ENCODE results near the gene SAMD1. TPM values are rescaled to one million over a fixed set of nuclear protein-coding genes. Genes with fewer than 3 reads are reported as not detected.

The SAMD1 gene
- polyA plus RNA-seq, 2 of the 4 experiments (the other 2 are of a cell fraction) = 8.4 to 28.9 TPM

DNA sequence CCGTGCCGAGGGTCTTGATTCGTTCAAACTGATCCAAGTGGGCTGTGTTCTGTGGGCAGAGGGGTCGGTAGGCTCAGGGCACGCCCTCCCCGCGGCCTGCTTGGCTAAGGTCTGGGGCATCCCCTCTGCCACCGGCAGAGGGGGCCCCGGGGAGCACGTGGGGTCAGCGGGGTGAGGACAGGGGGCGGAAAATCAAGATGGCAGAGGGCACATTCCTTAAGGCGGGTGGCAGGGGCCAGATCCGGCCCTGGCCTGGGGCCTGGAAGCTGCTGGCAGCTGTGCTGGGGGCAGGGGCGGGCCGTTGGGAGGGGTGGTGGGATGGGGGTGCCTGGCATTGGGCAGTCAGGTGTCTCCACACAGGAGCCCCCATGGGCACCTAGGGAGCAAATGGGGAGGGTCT lies 16.3 kb upstream of the SAMD1 start:
- no peak for FAIRE-seq
- no CpG with 5 or more reads among the region's 16 CpGs for WGBS (ENCODE audit: missing lambda C conversion rate)
- Histone ChIP-seq H3K4me1 (no peaks in the 10 kb centered on the region), H3K4me2 (no peak overlapping the region), H3K4me3 (no peak overlapping the region), H3K27ac (no peak overlapping the region), H3K9me3 (no peaks in the 10 kb centered on the region)
- ChIA-PET CTCF (interaction anchor here (1.3 kb wide), 1 partner anchor 11 kb away, joined by 3 read pairs; no protein-coding TSS in a partner anchor), POLR2A (no interaction called here)
- DNase-seq (ENCODE audit: low read depth in 1 of 2, low spot score in 1 of 2) = no peak
- no peak for ATAC-seq
- TF ChIP-seq, protein P1, sequence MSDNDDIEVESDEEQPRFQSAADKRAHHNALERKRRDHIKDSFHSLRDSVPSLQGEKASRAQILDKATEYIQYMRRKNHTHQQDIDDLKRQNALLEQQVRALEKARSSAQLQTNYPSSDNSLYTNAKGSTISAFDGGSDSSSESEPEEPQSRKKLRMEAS (IDR thresholded peaks at IDR 0.05) = no peak
- TF ChIP-seq ZFP36 (IDR thresholded peaks at IDR 0.05; ENCODE audit: borderline replicate concordance, partially characterized antibody) (no peak), RNF2 (IDR thresholded peaks at IDR 0.05; ENCODE audit: borderline replicate concordance, low read depth) (no peak), RARB (CRISPR knock-in tag; IDR thresholded peaks at IDR 0.05) (no peak), MAFK (IDR thresholded peaks at IDR 0.05; ENCODE audit: partially characterized antibody) (no peak), CEBPB (IDR thresholded peaks at IDR 0.05) (no peak), RCOR1 (IDR thresholded peaks at IDR 0.05; ENCODE audit: low read depth, low read length) (no peak), MYC (IDR thresholded peaks at IDR 0.05; ENCODE audit: borderline replicate concordance, low read length) (no peak), CBX2 (IDR thresholded peaks at IDR 0.05; ENCODE audit: borderline replicate concordance, low read depth) (no peak), BHLHE40 (IDR thresholded peaks at IDR 0.05; ENCODE audit: low read depth, low read length) (no peak), NR3C1 (IDR thresholded peaks at IDR 0.05) (no peak), RAD21 (conservative IDR thresholded peaks at IDR 0.05 in 1 of 2, IDR thresholded peaks at IDR 0.05 in 1 of 2) (no peak), MAZ (IDR thresholded peaks at IDR 0.05; ENCODE audit: borderline replicate concordance, low read depth, low read length) (no peak)

DNA sequence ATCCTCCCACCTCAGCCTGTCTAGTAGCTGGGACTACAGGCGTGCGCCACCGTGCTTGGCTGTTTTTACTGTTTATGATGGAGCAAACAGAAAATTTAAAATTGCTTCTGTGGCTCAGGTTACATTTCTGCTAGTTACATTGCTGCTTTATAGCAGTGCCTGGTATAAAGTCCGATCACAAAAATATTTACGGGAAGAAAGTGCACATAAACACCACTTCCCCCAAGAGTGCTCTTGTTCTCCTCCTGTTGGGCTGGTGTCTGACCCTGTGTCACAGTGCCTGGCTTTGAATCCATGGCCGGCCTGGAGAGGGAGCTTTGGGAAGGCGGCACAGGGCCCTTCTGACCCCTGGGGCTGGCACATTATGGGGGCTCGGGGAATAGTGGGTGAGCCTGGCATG lies 15.1 kb upstream of the SAMD1 start:
- ATAC-seq = no peak
- DNase-seq (ENCODE audit: low read depth in 1 of 2, low spot score in 1 of 2) = no peak
- no peak for FAIRE-seq
- Histone ChIP-seq H3K9me3 (no peaks in the 10 kb centered on the region), H3K27ac (no peak overlapping the region), H3K4me1 (no peaks in the 10 kb centered on the region), H3K4me2 (no peak overlapping the region), H3K4me3 (no peak overlapping the region)
- POLR2A ChIA-PET = no interaction called here
- TF ChIP-seq BHLHE40 (IDR thresholded peaks at IDR 0.05; ENCODE audit: low read depth, low read length) = no peak
- TF ChIP-seq ESRRA (IDR thresholded peaks at IDR 0.05; ENCODE audit: borderline replicate concordance, low read length) = no peak
- no peak for TF ChIP-seq FOSL2 (IDR thresholded peaks at IDR 0.05)
- no peak for TF ChIP-seq FOSL2 (CRISPR knock-in tag; IDR thresholded peaks at IDR 0.05)
- TF ChIP-seq PHF8 (IDR thresholded peaks at IDR 0.05; ENCODE audit: borderline replicate concordance, low read depth) = no peak
- no peak for TF ChIP-seq HOXB13 (CRISPR knock-in tag; IDR thresholded peaks at IDR 0.05; ENCODE audit: low read depth)
- no peak for TF ChIP-seq EP300 (IDR thresholded peaks at IDR 0.05)
- WGBS (ENCODE audit: missing lambda C conversion rate) = 88% methylated on average over 7 of the region's 8 CpGs
- CTCF ChIA-PET = interaction anchor here (0.9 to 1.2 kb wide), 2 partner anchors 9 to 31 kb away, joined by 3 to 4 read pairs; partner anchors contain the start of gene ASF1B

DNA sequence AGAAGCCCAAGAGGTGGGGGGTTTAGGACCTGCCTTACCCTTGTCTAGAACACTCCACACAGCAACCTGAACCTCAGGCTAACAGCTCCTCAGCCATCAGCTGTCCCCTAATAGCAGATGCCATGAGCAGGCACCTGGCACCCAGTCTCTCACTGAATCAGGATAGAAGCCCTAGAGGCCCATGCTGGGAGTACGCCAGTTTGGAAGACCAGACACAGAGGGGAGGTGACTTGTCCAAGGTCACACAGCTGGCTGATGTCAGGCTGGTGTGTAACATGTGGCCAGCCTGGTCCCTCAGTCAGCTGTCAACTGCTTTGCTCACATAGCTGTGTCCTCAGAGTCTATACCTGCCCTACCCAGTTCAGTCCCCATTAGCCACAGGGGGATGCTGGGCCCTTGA lies 12.8 kb upstream of the SAMD1 start:
- FAIRE-seq (no peak), ATAC-seq (peak; percentile 30 to 53; a peak in 3 of 6 replicates), DNase-seq (ENCODE audit: low read depth in 1 of 2, low spot score in 1 of 2) (no peak)
- TF ChIP-seq, protein P2, sequence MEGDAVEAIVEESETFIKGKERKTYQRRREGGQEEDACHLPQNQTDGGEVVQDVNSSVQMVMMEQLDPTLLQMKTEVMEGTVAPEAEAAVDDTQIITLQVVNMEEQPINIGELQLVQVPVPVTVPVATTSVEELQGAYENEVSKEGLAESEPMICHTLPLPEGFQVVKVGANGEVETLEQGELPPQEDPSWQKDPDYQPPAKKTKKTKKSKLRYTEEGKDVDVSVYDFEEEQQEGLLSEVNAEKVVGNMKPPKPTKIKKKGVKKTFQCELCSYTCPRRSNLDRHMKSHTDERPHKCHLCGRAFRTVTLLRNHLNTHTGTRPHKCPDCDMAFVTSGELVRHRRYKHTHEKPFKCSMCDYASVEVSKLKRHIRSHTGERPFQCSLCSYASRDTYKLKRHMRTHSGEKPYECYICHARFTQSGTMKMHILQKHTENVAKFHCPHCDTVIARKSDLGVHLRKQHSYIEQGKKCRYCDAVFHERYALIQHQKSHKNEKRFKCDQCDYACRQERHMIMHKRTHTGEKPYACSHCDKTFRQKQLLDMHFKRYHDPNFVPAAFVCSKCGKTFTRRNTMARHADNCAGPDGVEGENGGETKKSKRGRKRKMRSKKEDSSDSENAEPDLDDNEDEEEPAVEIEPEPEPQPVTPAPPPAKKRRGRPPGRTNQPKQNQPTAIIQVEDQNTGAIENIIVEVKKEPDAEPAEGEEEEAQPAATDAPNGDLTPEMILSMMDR (IDR thresholded peaks at IDR 0.05) = no peak
- no peak for TF ChIP-seq MYC (IDR thresholded peaks at IDR 0.05; ENCODE audit: borderline replicate concordance, low read length)
- TF ChIP-seq HEYL (CRISPR knock-in tag; IDR thresholded peaks at IDR 0.05) = no peak
- no peak for TF ChIP-seq FOXS1 (CRISPR knock-in tag; IDR thresholded peaks at IDR 0.05)
- no peak for TF ChIP-seq CBX8 (IDR thresholded peaks at IDR 0.05)
- no peak for TF ChIP-seq RCOR1 (IDR thresholded peaks at IDR 0.05; ENCODE audit: low read depth, low read length)
- TF ChIP-seq CBX2 (IDR thresholded peaks at IDR 0.05; ENCODE audit: borderline replicate concordance, low read depth) = no peak
- TF ChIP-seq, protein P3, sequence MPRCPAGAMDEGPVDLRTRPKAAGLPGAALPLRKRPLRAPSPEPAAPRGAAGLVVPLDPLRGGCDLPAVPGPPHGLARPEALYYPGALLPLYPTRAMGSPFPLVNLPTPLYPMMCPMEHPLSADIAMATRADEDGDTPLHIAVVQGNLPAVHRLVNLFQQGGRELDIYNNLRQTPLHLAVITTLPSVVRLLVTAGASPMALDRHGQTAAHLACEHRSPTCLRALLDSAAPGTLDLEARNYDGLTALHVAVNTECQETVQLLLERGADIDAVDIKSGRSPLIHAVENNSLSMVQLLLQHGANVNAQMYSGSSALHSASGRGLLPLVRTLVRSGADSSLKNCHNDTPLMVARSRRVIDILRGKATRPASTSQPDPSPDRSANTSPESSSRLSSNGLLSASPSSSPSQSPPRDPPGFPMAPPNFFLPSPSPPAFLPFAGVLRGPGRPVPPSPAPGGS (IDR thresholded peaks at IDR 0.05) = no peak
- TF ChIP-seq POLR2A (IDR thresholded peaks at IDR 0.05; ENCODE audit: low read length) = no peak
- TF ChIP-seq CEBPB (IDR thresholded peaks at IDR 0.05) = no peak
- no peak for TF ChIP-seq NFE2L2 (conservative IDR thresholded peaks at IDR 0.05; ENCODE audit: low read length)
- no peak for TF ChIP-seq MAZ (IDR thresholded peaks at IDR 0.05; ENCODE audit: borderline replicate concordance, low read depth, low read length)
- TF ChIP-seq SMC3 (IDR thresholded peaks at IDR 0.05) = no peak
- no peak for TF ChIP-seq KDM5A (IDR thresholded peaks at IDR 0.05)
- no peak for TF ChIP-seq RAD21 (conservative IDR thresholded peaks at IDR 0.05 in 1 of 2, IDR thresholded peaks at IDR 0.05 in 1 of 2)
- no peak for TF ChIP-seq HOXB13 (CRISPR knock-in tag; IDR thresholded peaks at IDR 0.05; ENCODE audit: low read depth)
- TF ChIP-seq, protein P4, sequence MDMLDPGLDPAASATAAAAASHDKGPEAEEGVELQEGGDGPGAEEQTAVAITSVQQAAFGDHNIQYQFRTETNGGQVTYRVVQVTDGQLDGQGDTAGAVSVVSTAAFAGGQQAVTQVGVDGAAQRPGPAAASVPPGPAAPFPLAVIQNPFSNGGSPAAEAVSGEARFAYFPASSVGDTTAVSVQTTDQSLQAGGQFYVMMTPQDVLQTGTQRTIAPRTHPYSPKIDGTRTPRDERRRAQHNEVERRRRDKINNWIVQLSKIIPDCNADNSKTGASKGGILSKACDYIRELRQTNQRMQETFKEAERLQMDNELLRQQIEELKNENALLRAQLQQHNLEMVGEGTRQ (IDR thresholded peaks at IDR 0.05) = no peak
- TF ChIP-seq, protein P5, sequence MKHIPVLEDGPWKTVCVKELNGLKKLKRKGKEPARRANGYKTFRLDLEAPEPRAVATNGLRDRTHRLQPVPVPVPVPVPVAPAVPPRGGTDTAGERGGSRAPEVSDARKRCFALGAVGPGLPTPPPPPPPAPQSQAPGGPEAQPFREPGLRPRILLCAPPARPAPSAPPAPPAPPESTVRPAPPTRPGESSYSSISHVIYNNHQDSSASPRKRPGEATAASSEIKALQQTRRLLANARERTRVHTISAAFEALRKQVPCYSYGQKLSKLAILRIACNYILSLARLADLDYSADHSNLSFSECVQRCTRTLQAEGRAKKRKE (CRISPR knock-in tag; IDR thresholded peaks at IDR 0.05; ENCODE audit: low read depth) = no peak
- TF ChIP-seq MAFK (IDR thresholded peaks at IDR 0.05; ENCODE audit: partially characterized antibody) = no peak
- Histone ChIP-seq H3K9me3 (no peaks in the 10 kb centered on the region), H3K4me1 (no peaks in the 10 kb centered on the region), H3K4me3 (no peak overlapping the region), H3K4me2 (no peak overlapping the region), H3K27ac (no peak overlapping the region)
- CTCF ChIA-PET = no interaction called here
- POLR2A ChIA-PET = no interaction called here
- 100% methylated on average over 1 of the region's 1 CpG for WGBS (ENCODE audit: missing lambda C conversion rate)
